OCI-LY7 (cell line): ENCODE measurements around the gene DPM3.
"Not testable (repeated sequence)": the region's sequence is repeated elsewhere in the genome, so short reads cannot be mapped to it uniquely, and the experiment has no call there.

Experiments
- CTCF ChIP-seq: fragments of 200-600 bp; sonication (generic); conservative IDR thresholded peaks from 2 replicates; pipeline ENCODE4 v1.5.1; 2014; ENCODE audit warnings: mild to moderate bottlenecking, antibody characterized with exemption, low read length, moderate library complexity, mixed read lengths
- EZH2phosphoT487 ChIP-seq: fragments of 200-600 bp; sonication (generic); IDR thresholded peaks from 2 replicates; pipeline ENCODE4 v1.6.1; 2018; ENCODE audit warnings: low read depth, borderline replicate concordance, mild to moderate bottlenecking, mixed run types, antibody characterized with exemption, low read length, moderate library complexity, mixed read lengths

GRCh38 chr1:155189926-155190325 lies 49.6 kb upstream of the DPM3 start:
- not testable (repeated sequence) for TF ChIP-seq CTCF, EZH2phosphoT487
